K562 (cell line): ENCODE data around the gene CBLIF. TPM values are rescaled to one million over a fixed set of nuclear protein-coding genes. Genes with fewer than 3 reads are reported as not detected.
A peak's percentile ranks its signal among the peaks of the same experiment; 100 is the strongest.

Experiments
- ARNT ChIP-seq, 2 experiments: fragments of 450-650 bp; IDR thresholded peaks; 2 replicates each; pipeline ENCODE4 v1.6.1; 2016; ENCODE audit warnings: mild to moderate bottlenecking in 1 of 2
- BRCA1 ChIP-seq, 2 experiments: fragments of 450-650 bp in 1 of 2; sonication (generic) in 1 of 2; formaldehyde crosslinking in 1 of 2; IDR thresholded peaks; 2 replicates each; pipeline versions ENCODE4 v1.5.0 to v1.6.1; 2017 to 2020; ENCODE audit warnings: mild to moderate bottlenecking in 1 of 2, missing genetic modification reagents in 1 of 2
- CBFA2T2 ChIP-seq: fragments of 450-650 bp; conservative IDR thresholded peaks from 2 replicates; pipeline ENCODE4 v1.6.1; 2017; ENCODE audit warnings: mild to moderate bottlenecking
- CBX5 ChIP-seq: IDR thresholded peaks from 2 replicates; pipeline ENCODE4 v1.6.1; 2014; ENCODE audit warnings: low read depth, borderline replicate concordance
- CREB1 ChIP-seq, 2 experiments: sonication (generic) in 1 of 2; formaldehyde crosslinking in 1 of 2; IDR thresholded peaks; 2 replicates each; pipeline versions ENCODE4 v1.6.1 to v1.8.0; 2012 to 2022; ENCODE audit warnings: inconsistent platforms in 1 of 2, mild to moderate bottlenecking in 1 of 2, missing genetic modification reagents in 1 of 2, moderate library complexity in 1 of 2
- EP400 ChIP-seq: fragments of 450-650 bp; IDR thresholded peaks from 2 replicates; pipeline ENCODE4 v1.6.1; 2017; ENCODE audit warnings: antibody characterized with exemption, mild to moderate bottlenecking, moderate library complexity
- ETV6 ChIP-seq, 3 experiments: fragments of 150-350 bp in 1 of 3; sonication (generic) in 1 of 3; formaldehyde crosslinking in 1 of 3; IDR thresholded peaks; 2 replicates each; pipeline versions ENCODE4 v1.6.1 to v1.8.0; 2014 to 2022; ENCODE audit warnings: borderline replicate concordance in 2 of 3, low read depth in 2 of 3, antibody characterized with exemption in 1 of 3, low read length in 1 of 3, mild to moderate bottlenecking in 1 of 3, missing genetic modification reagents in 1 of 3
- GATAD2B ChIP-seq: fragments of 450-650 bp; IDR thresholded peaks from 2 replicates; pipeline ENCODE4 v1.6.1; 2017; ENCODE audit warnings: mild to moderate bottlenecking, borderline replicate concordance
- ILF3 ChIP-seq: fragments of 450-650 bp; IDR thresholded peaks from 2 replicates; pipeline ENCODE4 v1.6.1; 2018; ENCODE audit warnings: antibody characterized with exemption, mild to moderate bottlenecking, moderate library complexity, borderline replicate concordance
- IRF2 ChIP-seq: sonication (generic); formaldehyde crosslinking; IDR thresholded peaks from 2 replicates; pipeline ENCODE4 v1.8.1; 2022; ENCODE audit warnings: mild to moderate bottlenecking, missing genetic modification reagents
- KHSRP ChIP-seq: fragments of 450-650 bp; IDR thresholded peaks from 2 replicates; pipeline ENCODE4 v1.6.1; 2017
- LEF1 ChIP-seq: fragments of 450-650 bp; IDR thresholded peaks from 2 replicates; pipeline ENCODE4 v1.6.1; 2016; ENCODE audit warnings: mild to moderate bottlenecking
- MTA2 ChIP-seq: fragments of 450-650 bp; IDR thresholded peaks from 2 replicates; pipeline ENCODE4 v1.6.1; 2016; ENCODE audit warnings: low read depth
- SMARCA4 ChIP-seq: fragments of 450-650 bp; IDR thresholded peaks from 2 replicates; pipeline ENCODE4 v1.6.1; 2016
- SUPT5H ChIP-seq: fragments of 450-650 bp; IDR thresholded peaks from 2 replicates; pipeline ENCODE4 v1.6.1; 2016
- ZEB2 ChIP-seq: fragments of 450-650 bp; IDR thresholded peaks from 2 replicates; pipeline ENCODE4 v1.6.1; 2016
- ZFP30 ChIP-seq: fragments of 250-450 bp; sonication (Bioruptor Pico); IDR thresholded peaks from 2 replicates; pipeline ENCODE4 v1.8.0; 2022; ENCODE audit warnings: moderate library complexity, mild to moderate bottlenecking, inconsistent platforms, borderline replicate concordance
- ZNF12 ChIP-seq: sonication (generic); formaldehyde crosslinking; IDR thresholded peaks from 2 replicates; pipeline ENCODE4 v1.4.0; 2020; ENCODE audit warnings: mild to moderate bottlenecking, missing genetic modification reagents
- ZNF224 ChIP-seq: sonication (generic); formaldehyde crosslinking; IDR thresholded peaks from 2 replicates; pipeline ENCODE4 v1.8.0; 2022; ENCODE audit warnings: mild to moderate bottlenecking, missing genetic modification reagents
- ZNF324 ChIP-seq: fragments of 250-450 bp; sonication (Bioruptor Pico); IDR thresholded peaks from 2 replicates; pipeline ENCODE4 v1.4.0; 2020; ENCODE audit warnings: mild to moderate bottlenecking
- ZNF431 ChIP-seq: sonication (generic); formaldehyde crosslinking; IDR thresholded peaks from 2 replicates; pipeline ENCODE4 v1.8.0; 2022; ENCODE audit warnings: mild to moderate bottlenecking, missing genetic modification reagents
- ZNF644 ChIP-seq: fragments of 200-800 bp; sonication (Bioruptor generic); IDR thresholded peaks from 2 replicates; pipeline ENCODE4 v1.6.1; 2016; ENCODE audit warnings: low read depth, missing genetic modification characterization, missing compliant biosample characterization
- ZNF75A ChIP-seq: fragments of 450-650 bp; formaldehyde crosslinking; IDR thresholded peaks from 2 replicates; pipeline ENCODE4 v1.4.0; 2020; ENCODE audit warnings: mild to moderate bottlenecking
- ZNF780A ChIP-seq: fragments of 250-450 bp; sonication (Bioruptor Pico); IDR thresholded peaks from 2 replicates; pipeline ENCODE4 v1.5.0; 2021; ENCODE audit warnings: mild to moderate bottlenecking
- polyA plus RNA-seq, 8 experiments: library from polyadenylated mRNA; depleted of rRNA in 4 of 8; stranded (reverse) in 5 of 8; unstranded in 3 of 8; fragments of >200 nt; fragmentation: Nextera tagmentation in 2 of 8; fragmentation: Illumina TruSeq in 1 of 8; extraction: Ambion mirVana in 2 of 8; extraction: Trizol in 1 of 8; gene quantifications; 2 replicates each; pipeline versions ENCODE4 v1.2.1 to v1.2.3, GENCODE V29; 2011 to 2014; ENCODE audit warnings: inconsistent platforms in 1 of 8, missing spikeins in 1 of 8
- total RNA-seq, 7 experiments: library from RNA; depleted of rRNA in 6 of 7; stranded (reverse); fragments of >200 nt in 6 of 7; fragmentation: Illumina TruSeq in 2 of 7; extraction: Trizol in 2 of 7; gene quantifications; 2 replicates each; pipeline versions ENCODE4 v1.2.1 to v1.2.3, GENCODE V29; 2011 to 2021; ENCODE audit warnings: low replicate concordance in 1 of 7
- TF ChIP-seq, protein P1 (sequence below): fragments of 450-650 bp; IDR thresholded peaks from 2 replicates; pipeline ENCODE4 v1.6.1; 2016; ENCODE audit warnings: missing biosample characterization, missing genetic modification characterization
- TF ChIP-seq, protein P2 (sequence below): fragments of 450-650 bp; IDR thresholded peaks from 2 replicates; pipeline ENCODE4 v1.6.1; 2016; ENCODE audit warnings: mild to moderate bottlenecking
- TF ChIP-seq, protein P3 (sequence below): fragments of 450-650 bp; IDR thresholded peaks from 2 replicates; pipeline ENCODE4 v1.6.1; 2016; ENCODE audit warnings: borderline replicate concordance

The CBLIF gene
- total and polyA plus RNA-seq, 9 of the 15 experiments (the other 6 are each of a cell fraction or from before 2014, with no cell fraction given) = 0.07 to 0.83 (median 0.54) TPM

DNA sequence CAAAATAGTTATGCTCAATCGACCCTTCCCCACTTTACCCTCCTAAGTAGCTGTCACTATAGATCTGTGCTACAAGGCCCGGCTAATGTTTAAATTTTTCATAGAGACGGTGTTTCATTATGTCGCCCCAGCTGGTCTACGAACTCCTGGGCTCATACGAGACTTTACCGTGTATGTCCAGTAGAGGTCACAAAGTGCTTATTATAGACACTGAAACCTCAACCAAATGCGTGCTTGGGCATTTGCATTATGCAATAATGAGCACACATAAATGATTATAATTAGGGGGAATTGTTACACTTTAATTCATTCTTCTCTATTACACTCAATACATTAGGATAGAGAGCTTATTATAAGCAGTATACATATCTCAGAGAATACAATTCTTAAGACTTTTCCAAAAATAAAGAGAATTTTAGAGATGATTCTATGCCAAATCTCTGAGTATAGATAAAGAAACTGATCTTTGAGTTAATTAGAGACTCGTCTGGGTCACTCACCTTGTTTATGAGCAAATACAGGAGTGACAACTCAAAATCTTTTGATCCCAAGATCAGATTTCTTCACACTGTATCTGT is 22.2 kb downstream of the CBLIF start (continued):
- TF ChIP-seq ZFP30 (no peak), IRF2 (CRISPR knock-in tag) (no peak), ARNT (IDR thresholded peaks at IDR 0.05) (0 out of 4 replicates have a peak, but pooled peaks of 1 of the 2 experiments have one; percentile 29), GATAD2B (no peak), SUPT5H (no peak), MTA2 (no peak), ZNF431 (CRISPR knock-in tag) (no peak), ILF3 (no peak), ZEB2 (no peak), KHSRP (no peak), LEF1 (no peak), ZNF644 (no peak), BRCA1 (IDR thresholded peaks at IDR 0.05) (no peak), BRCA1 (CRISPR knock-in tag; IDR thresholded peaks at IDR 0.05) (no peak), ZNF224 (CRISPR knock-in tag) (no peak), CREB1 (IDR thresholded peaks at IDR 0.05) (no peak), CREB1 (CRISPR knock-in tag; IDR thresholded peaks at IDR 0.05) (no peak), ZNF324 (CRISPR knock-in tag) (no peak), CBX5 (peak; percentile 34; the same call in 1 of the 2 replicates), ETV6 (IDR thresholded peaks at IDR 0.05; ENCODE audit: borderline replicate concordance in 1 of 2, low read depth in 2 of 2, low read length in 1 of 2) (no peak), ETV6 (CRISPR knock-in tag; IDR thresholded peaks at IDR 0.05; ENCODE audit: borderline replicate concordance) (no peak), ZNF75A (CRISPR knock-in tag) (no peak), SMARCA4 (no peak), ZNF12 (CRISPR knock-in tag) (no peak), ZNF780A (CRISPR knock-in tag) (no peak), CBFA2T2 (no peak), EP400 (peak; percentile 26)
- TF ChIP-seq, protein P1, sequence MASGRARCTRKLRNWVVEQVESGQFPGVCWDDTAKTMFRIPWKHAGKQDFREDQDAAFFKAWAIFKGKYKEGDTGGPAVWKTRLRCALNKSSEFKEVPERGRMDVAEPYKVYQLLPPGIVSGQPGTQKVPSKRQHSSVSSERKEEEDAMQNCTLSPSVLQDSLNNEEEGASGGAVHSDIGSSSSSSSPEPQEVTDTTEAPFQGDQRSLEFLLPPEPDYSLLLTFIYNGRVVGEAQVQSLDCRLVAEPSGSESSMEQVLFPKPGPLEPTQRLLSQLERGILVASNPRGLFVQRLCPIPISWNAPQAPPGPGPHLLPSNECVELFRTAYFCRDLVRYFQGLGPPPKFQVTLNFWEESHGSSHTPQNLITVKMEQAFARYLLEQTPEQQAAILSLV (tag) = peak; percentile 72; the same call in 1 of the 2 replicates
- TF ChIP-seq, protein P2, sequence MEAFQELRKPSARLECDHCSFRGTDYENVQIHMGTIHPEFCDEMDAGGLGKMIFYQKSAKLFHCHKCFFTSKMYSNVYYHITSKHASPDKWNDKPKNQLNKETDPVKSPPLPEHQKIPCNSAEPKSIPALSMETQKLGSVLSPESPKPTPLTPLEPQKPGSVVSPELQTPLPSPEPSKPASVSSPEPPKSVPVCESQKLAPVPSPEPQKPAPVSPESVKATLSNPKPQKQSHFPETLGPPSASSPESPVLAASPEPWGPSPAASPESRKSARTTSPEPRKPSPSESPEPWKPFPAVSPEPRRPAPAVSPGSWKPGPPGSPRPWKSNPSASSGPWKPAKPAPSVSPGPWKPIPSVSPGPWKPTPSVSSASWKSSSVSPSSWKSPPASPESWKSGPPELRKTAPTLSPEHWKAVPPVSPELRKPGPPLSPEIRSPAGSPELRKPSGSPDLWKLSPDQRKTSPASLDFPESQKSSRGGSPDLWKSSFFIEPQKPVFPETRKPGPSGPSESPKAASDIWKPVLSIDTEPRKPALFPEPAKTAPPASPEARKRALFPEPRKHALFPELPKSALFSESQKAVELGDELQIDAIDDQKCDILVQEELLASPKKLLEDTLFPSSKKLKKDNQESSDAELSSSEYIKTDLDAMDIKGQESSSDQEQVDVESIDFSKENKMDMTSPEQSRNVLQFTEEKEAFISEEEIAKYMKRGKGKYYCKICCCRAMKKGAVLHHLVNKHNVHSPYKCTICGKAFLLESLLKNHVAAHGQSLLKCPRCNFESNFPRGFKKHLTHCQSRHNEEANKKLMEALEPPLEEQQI = peak; percentile 83; the same call in 1 of the 2 replicates
- TF ChIP-seq, protein P3, sequence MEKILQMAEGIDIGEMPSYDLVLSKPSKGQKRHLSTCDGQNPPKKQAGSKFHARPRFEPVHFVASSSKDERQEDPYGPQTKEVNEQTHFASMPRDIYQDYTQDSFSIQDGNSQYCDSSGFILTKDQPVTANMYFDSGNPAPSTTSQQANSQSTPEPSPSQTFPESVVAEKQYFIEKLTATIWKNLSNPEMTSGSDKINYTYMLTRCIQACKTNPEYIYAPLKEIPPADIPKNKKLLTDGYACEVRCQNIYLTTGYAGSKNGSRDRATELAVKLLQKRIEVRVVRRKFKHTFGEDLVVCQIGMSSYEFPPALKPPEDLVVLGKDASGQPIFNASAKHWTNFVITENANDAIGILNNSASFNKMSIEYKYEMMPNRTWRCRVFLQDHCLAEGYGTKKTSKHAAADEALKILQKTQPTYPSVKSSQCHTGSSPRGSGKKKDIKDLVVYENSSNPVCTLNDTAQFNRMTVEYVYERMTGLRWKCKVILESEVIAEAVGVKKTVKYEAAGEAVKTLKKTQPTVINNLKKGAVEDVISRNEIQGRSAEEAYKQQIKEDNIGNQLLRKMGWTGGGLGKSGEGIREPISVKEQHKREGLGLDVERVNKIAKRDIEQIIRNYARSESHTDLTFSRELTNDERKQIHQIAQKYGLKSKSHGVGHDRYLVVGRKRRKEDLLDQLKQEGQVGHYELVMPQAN = no peak
